KMS-11 (cell line): Measurements from ENCODE around the gene PRICKLE2.

Source experiments
- H2AFZ ChIP-seq: fragments of 200-600 bp; sonication (generic); 2 replicates; pipeline ENCODE4 v1.6.1; 2016; ENCODE audit warnings: antibody characterized with exemption, mixed run types, low read depth
- H3K27ac ChIP-seq: fragments of 200-600 bp; sonication (generic); 2 replicates; pipeline ENCODE4 v1.6.1; 2016; ENCODE audit warnings: mild to moderate bottlenecking, mixed run types
- H3K27me3 ChIP-seq: fragments of 200-600 bp; sonication (generic); 2 replicates; pipeline ENCODE4 v1.6.1; 2017; ENCODE audit warnings: mild to moderate bottlenecking, low read depth, mixed run types, moderate library complexity; ENCODE audit not compliant: insufficient read depth
- H3K36me3 ChIP-seq: fragments of 200-600 bp; sonication (generic); 2 replicates; pipeline ENCODE4 v1.6.1; 2017; ENCODE audit warnings: mild to moderate bottlenecking, mixed run types; ENCODE audit not compliant: insufficient read depth
- H3K4me1 ChIP-seq: fragments of 200-600 bp; sonication (generic); 2 replicates; pipeline ENCODE4 v1.6.1; 2016; ENCODE audit warnings: mild to moderate bottlenecking, low read depth, mixed run types; ENCODE audit not compliant: poor library complexity, severe bottlenecking
- H3K4me2 ChIP-seq: fragments of 200-600 bp; sonication (generic); 2 replicates; pipeline ENCODE4 v1.7.0; 2016; ENCODE audit warnings: mild to moderate bottlenecking, mixed run types
- H3K4me3 ChIP-seq: fragments of 200-600 bp; sonication (generic); IDR thresholded peaks from 2 replicates; pipeline ENCODE4 v1.6.1; 2017; ENCODE audit warnings: low read depth, low read length, mixed read lengths; ENCODE audit not compliant: insufficient read depth
- H3K79me2 ChIP-seq: fragments of 200-600 bp; sonication (generic); 2 replicates; pipeline ENCODE4 v1.6.1; 2016; ENCODE audit warnings: low read depth, mixed run types; ENCODE audit not compliant: insufficient read depth
- H3K9ac ChIP-seq: fragments of 200-600 bp; sonication (generic); 2 replicates; pipeline ENCODE4 v1.6.1; 2016; ENCODE audit warnings: mild to moderate bottlenecking, mixed run types
- H4K20me1 ChIP-seq: fragments of 200-600 bp; sonication (generic); 2 replicates; pipeline ENCODE4 v1.6.1; 2016; ENCODE audit warnings: mild to moderate bottlenecking, mixed run types; ENCODE audit not compliant: insufficient read depth
- CTCF ChIP-seq: fragments of 200-600 bp; sonication (generic); conservative IDR thresholded peaks from 2 replicates; pipeline ENCODE4 v1.6.1; 2017; ENCODE audit warnings: low read depth, mild to moderate bottlenecking, antibody characterized with exemption, low read length, moderate library complexity, mixed read lengths

The PRICKLE2 gene

GRCh38 chr3:64111872-64112271 lies 113.4 kb downstream of the PRICKLE2 start:
- TF ChIP-seq CTCF = no peak
- H3K79me2 ChIP-seq = no peaks in the 10 kb centered on the region

GRCh38 chr3:64111083-64111482 lies 114.2 kb downstream of the PRICKLE2 start:
- Histone ChIP-seq H3K36me3 (no peaks in the 10 kb centered on the region), H3K4me2 (no peak overlapping the region)

More at GRCh38 chr3:64111872-64112271, 113.4 kb downstream of the PRICKLE2 start:
- Histone ChIP-seq H3K9ac (no peak overlapping the region), H3K27ac (no peak overlapping the region), H3K4me1 (no peaks in the 10 kb centered on the region), H3K4me2 (no peak overlapping the region), H3K4me3 (no peak overlapping the region), H3K36me3 (no peaks in the 10 kb centered on the region), H4K20me1 (no peaks in the 10 kb centered on the region), H2AFZ (no peak overlapping the region), H3K27me3 (no peaks in the 10 kb centered on the region)

GRCh38 chr3:64110071-64110470 lies 115.2 kb downstream of the PRICKLE2 start:
- H3K4me1 ChIP-seq = no peaks in the 10 kb centered on the region
- H3K9ac ChIP-seq = no peak overlapping the region
- no peaks in the 10 kb centered on the region for H4K20me1 ChIP-seq
- no peak overlapping the region for H3K27ac ChIP-seq
- H3K4me2 ChIP-seq = no peak overlapping the region
- H3K36me3 ChIP-seq = no peaks in the 10 kb centered on the region
- no peak overlapping the region for H2AFZ ChIP-seq
- no peaks in the 10 kb centered on the region for H3K27me3 ChIP-seq
- TF ChIP-seq CTCF = no peak
- H3K4me3 ChIP-seq = no peak overlapping the region
- no peaks in the 10 kb centered on the region for H3K79me2 ChIP-seq

More at GRCh38 chr3:64111083-64111482, 114.2 kb downstream of the PRICKLE2 start:
- H4K20me1 ChIP-seq = no peaks in the 10 kb centered on the region
- H3K27ac ChIP-seq = no peak overlapping the region
- no peaks in the 10 kb centered on the region for H3K4me1 ChIP-seq
- H3K79me2 ChIP-seq = no peaks in the 10 kb centered on the region
- H3K9ac ChIP-seq = no peak overlapping the region
- no peak overlapping the region for H3K4me3 ChIP-seq
- H3K27me3 ChIP-seq = no peaks in the 10 kb centered on the region
- H2AFZ ChIP-seq = no peak overlapping the region
- TF ChIP-seq CTCF = no peak

GRCh38 chr3:64109438-64109837 lies 115.8 kb downstream of the PRICKLE2 start:
- Histone ChIP-seq H3K79me2 (no peaks in the 10 kb centered on the region), H3K4me3 (no peak overlapping the region), H3K9ac (no peak overlapping the region), H2AFZ (no peak overlapping the region), H3K4me2 (no peak overlapping the region), H4K20me1 (no peaks in the 10 kb centered on the region), H3K4me1 (no peaks in the 10 kb centered on the region), H3K27ac (no peak overlapping the region), H3K36me3 (no peaks in the 10 kb centered on the region), H3K27me3 (no peaks in the 10 kb centered on the region)
- TF ChIP-seq CTCF = no peak
